Thyroid gland (tissue), 4 donors: ENCODE data around the gene KDM4B. TPM values are rescaled to one million over a fixed set of nuclear protein-coding genes. Genes with fewer than 3 reads are reported as not detected.

Experiments
- DNase-seq, 2 donors: peaks; one replicate each; pipeline ENCODE4 v3.0.0-alpha.2; 2019
- H3K27ac ChIP-seq, 3 donors: fragments of 200-600 bp; sonication (generic); 1 replicate in 2 of 3; 2 replicates in 1 of 3; pipeline ENCODE4 v1.5.1; 2016 to 2019; ENCODE audit warnings: mild to moderate bottlenecking in 1 of 3, moderate library complexity in 1 of 3
- H3K27me3 ChIP-seq: fragments of 200-600 bp; sonication (generic); one replicate; pipeline ENCODE4 v1.5.1; 2019
- H3K36me3 ChIP-seq, 2 donors: fragments of 200-600 bp; sonication (generic); one replicate each; pipeline ENCODE4 v1.5.1; 2016 to 2019
- H3K4me1 ChIP-seq, 2 donors: fragments of 200-600 bp; sonication (generic); one replicate each; pipeline ENCODE4 v1.5.1; 2017 to 2019
- H3K4me3 ChIP-seq, 3 donors: fragments of 200-600 bp; sonication (generic); replicated peaks in 1 of 3; 1 replicate in 2 of 3; 2 replicates in 1 of 3; pipeline ENCODE4 v1.5.1; 2016; ENCODE audit warnings: mild to moderate bottlenecking in 1 of 3
- H3K9me3 ChIP-seq: fragments of 200-600 bp; sonication (generic); one replicate; pipeline ENCODE4 v1.5.1; 2017
- POLR2A ChIP-seq, 2 donors: fragments of 450-650 bp; IDR thresholded peaks; one replicate each; pipeline ENCODE4 v1.6.1; 2017; ENCODE audit warnings: antibody characterized with exemption in 2 of 2, mild to moderate bottlenecking in 2 of 2, moderate library complexity in 1 of 2
- WGBS, 2 donors: methylation state at CpG; one replicate each; pipeline ENCODE4 v1.1.5; 2017; 5-methylcytosine and 5-hydroxymethylcytosine counted together
- intact Hi-C: fragments of 100-400 bp; cut with DNase I; formaldehyde crosslinking; loops from one replicate; pipeline ENCODE4 v1.15.1; 2023
- total RNA-seq, 4 donors: library from RNA; depleted of rRNA; stranded (reverse); fragments of >200 nt; gene quantifications; one replicate each; pipeline ENCODE4 v1.2.3, GENCODE V29; 2016
- TF ChIP-seq, protein P1 (sequence below), 6 experiments: fragments of 200-600 bp in 3 of 6; fragments of 450-650 bp in 3 of 6; sonication (generic) in 3 of 6; IDR thresholded peaks; one replicate each; pipeline ENCODE4 v1.5.1; 2016 to 2019; ENCODE audit warnings: antibody characterized with exemption in 6 of 6, mild to moderate bottlenecking in 2 of 6, inconsistent platforms in 1 of 6, moderate library complexity in 1 of 6

Gene KDM4B
- total RNA-seq, 4 donors from 2014 or later = 44.3 to 87.2 (median 75.8) TPM

GRCh38 chr19:4976401-4977298 is 7.7 kb downstream of the KDM4B start:
- H3K36me3 ChIP-seq = no peaks in the 10 kb centered on the region
- H3K27ac ChIP-seq = peak overlapping the region; percentile 94
- 15 to 17% methylated on average over 33 of the region's 33 CpGs for WGBS, 2 donors
- no peaks in the 10 kb centered on the region for H3K9me3 ChIP-seq
- H3K4me3 ChIP-seq = peak overlapping the region in 1 of 3 donors; percentile 5
- intact Hi-C loops = no loop called here
- DNase-seq = peak; percentile 95 to 96
- no peaks in the 10 kb centered on the region for H3K27me3 ChIP-seq
- H3K4me1 ChIP-seq = peaks cover 88 to 95% of the 10 kb centered on the region in 2 donors
- peak in 1 of 2 donors; percentile 57 for TF ChIP-seq POLR2A (IDR thresholded peaks at IDR 0.05)
- TF ChIP-seq, protein P1, sequence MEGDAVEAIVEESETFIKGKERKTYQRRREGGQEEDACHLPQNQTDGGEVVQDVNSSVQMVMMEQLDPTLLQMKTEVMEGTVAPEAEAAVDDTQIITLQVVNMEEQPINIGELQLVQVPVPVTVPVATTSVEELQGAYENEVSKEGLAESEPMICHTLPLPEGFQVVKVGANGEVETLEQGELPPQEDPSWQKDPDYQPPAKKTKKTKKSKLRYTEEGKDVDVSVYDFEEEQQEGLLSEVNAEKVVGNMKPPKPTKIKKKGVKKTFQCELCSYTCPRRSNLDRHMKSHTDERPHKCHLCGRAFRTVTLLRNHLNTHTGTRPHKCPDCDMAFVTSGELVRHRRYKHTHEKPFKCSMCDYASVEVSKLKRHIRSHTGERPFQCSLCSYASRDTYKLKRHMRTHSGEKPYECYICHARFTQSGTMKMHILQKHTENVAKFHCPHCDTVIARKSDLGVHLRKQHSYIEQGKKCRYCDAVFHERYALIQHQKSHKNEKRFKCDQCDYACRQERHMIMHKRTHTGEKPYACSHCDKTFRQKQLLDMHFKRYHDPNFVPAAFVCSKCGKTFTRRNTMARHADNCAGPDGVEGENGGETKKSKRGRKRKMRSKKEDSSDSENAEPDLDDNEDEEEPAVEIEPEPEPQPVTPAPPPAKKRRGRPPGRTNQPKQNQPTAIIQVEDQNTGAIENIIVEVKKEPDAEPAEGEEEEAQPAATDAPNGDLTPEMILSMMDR (IDR thresholded peaks at IDR 0.05) = peak in 4 of 6 experiments; percentile 46 to 59 (median 53)

GRCh38 chr19:4977299-4978174 is 8.6 kb downstream of the KDM4B start:
- peak; percentile 84 to 88 for DNase-seq
- Histone ChIP-seq H3K4me1 (peaks cover 86 to 95% of the 10 kb centered on the region in 2 donors), H3K4me3 (peak overlapping the region in 1 of 3 donors; percentile 5), H3K36me3 (no peaks in the 10 kb centered on the region), H3K9me3 (no peaks in the 10 kb centered on the region), H3K27me3 (no peaks in the 10 kb centered on the region), H3K27ac (peak overlapping the region; percentile 94)
- TF ChIP-seq, protein P1 (IDR thresholded peaks at IDR 0.05) = no peak
- TF ChIP-seq POLR2A (IDR thresholded peaks at IDR 0.05) = peak in 1 of 2 donors; percentile 27
- WGBS, 2 donors = 17 to 40% methylated on average over 26 to 28 of the region's 36 CpGs
- intact Hi-C loops = no loop called here

DNA sequence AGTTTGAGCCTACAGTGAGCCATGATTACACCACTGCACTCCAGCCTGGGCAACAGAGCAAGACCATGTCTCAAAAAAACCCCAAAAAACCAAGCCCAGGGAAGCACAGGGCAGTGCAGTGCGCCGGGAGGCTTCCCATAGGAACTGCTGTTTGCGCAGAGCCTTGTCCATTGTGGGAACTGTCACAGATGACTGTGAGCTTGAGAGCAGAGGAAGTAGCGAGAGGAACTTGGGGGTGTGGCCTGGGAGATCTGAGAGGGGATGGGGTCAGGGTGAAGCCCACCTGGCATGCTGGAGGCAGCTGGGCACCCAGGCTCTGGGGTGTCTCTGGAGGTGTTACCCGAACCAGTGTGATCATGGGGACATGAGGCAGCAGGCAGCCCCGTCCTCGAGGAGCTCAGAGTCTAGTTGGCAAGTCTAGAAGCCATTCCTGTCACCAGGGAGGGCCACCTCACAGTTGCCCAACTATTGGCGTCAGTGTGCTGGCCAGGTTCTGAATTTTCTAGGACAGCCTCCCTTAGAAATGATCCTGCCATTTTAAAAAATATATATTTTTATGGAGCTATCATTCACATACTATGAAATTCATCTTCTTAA is 10.4 kb downstream of the KDM4B start:
- WGBS, 2 donors = 84 to 90% methylated on average over 7 to 8 of the region's 8 CpGs
- no peak for TF ChIP-seq POLR2A (IDR thresholded peaks at IDR 0.05)
- TF ChIP-seq, protein P1 (IDR thresholded peaks at IDR 0.05) = no peak
- peaks cover 88 to 95% of the 10 kb centered on the region in 2 donors for H3K4me1 ChIP-seq
- intact Hi-C loops = no loop called here
- no peaks in the 10 kb centered on the region for H3K36me3 ChIP-seq
- peak overlapping the region; percentile 64 to 94 (median 94) for H3K27ac ChIP-seq
- no peak for DNase-seq
- H3K27me3 ChIP-seq = no peaks in the 10 kb centered on the region
- H3K9me3 ChIP-seq = no peaks in the 10 kb centered on the region
- no peak overlapping the region for H3K4me3 ChIP-seq

- intact Hi-C loops = loop anchor here (5.0 kb wide), 1 partner anchor 37 kb away; no protein-coding TSS in a partner anchor
- H3K9me3 ChIP-seq = no peaks in the 10 kb centered on the region
- no peaks in the 10 kb centered on the region for H3K36me3 ChIP-seq
- H3K27me3 ChIP-seq = no peaks in the 10 kb centered on the region
- TF ChIP-seq, protein P1 (IDR thresholded peaks at IDR 0.05) = no peak
- TF ChIP-seq POLR2A (IDR thresholded peaks at IDR 0.05) = no peak
- DNase-seq = no peak
- H3K4me1 ChIP-seq = peaks cover 87 to 95% of the 10 kb centered on the region in 2 donors
- WGBS, 2 donors = 82 to 93% methylated on average over 3 of the region's 3 CpGs
- peak overlapping the region; percentile 64 to 94 (median 94) for H3K27ac ChIP-seq
- H3K4me3 ChIP-seq = no peak overlapping the region
Observed at GRCh38 chr19:4980067-4980466, 11.2 kb downstream of the KDM4B start.
